ENCODE results near the gene GABRB1.
"Not testable (repeated sequence)": the region's sequence is repeated elsewhere in the genome, so short reads cannot be mapped to it uniquely, and the experiment has no call there.

GABRB1 gene

DNA sequence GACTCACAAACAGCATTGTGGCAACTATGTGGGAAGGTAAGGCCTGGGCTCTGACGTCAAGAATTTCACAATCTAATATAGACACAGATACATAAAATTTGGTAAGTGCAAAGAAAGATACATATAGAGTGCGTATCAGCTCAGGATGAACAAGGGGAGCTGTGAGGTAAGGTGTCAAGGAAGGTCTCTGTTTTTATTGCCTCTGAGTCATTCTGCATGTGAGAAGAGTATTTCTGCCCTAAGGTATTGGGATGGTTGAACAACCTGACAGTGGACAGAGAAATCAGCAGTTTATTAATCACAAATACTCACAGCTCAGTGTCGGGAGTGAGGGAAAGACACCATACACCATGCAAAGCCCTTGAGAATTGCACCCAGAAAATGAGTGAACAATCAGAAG, 342.3 kb downstream of the GABRB1 start:
- TF ChIP-seq ZNF274 (IDR thresholded peaks at IDR 0.05; ENCODE audit: low read depth, low read length): no peak
- no peak overlapping the region for H3K4me3 ChIP-seq (ENCODE audit: low read length)

DNA sequence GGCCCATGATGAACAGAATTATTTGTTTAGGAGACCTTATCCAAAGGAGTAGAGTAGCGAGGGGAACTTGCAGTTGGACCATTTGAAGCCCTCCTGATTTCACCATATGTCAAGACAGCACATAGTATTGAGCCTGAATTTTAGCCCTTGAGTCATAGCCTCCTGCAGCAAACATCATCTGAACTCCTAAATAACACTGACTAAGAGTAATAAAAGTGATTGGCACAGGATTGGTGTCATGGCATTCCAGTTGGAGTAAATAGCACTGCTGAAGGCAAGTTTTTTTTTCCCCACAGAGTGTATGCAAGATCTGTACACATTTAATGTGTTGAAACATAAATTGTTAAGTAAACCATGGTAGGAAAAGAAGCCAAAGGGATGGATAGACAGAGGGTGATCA, 343.1 kb downstream of the GABRB1 start:
- TF ChIP-seq ZNF274 (IDR thresholded peaks at IDR 0.05; ENCODE audit: low read depth, low read length): no peak
- H3K4me3 ChIP-seq (ENCODE audit: low read length): no peak overlapping the region

DNA sequence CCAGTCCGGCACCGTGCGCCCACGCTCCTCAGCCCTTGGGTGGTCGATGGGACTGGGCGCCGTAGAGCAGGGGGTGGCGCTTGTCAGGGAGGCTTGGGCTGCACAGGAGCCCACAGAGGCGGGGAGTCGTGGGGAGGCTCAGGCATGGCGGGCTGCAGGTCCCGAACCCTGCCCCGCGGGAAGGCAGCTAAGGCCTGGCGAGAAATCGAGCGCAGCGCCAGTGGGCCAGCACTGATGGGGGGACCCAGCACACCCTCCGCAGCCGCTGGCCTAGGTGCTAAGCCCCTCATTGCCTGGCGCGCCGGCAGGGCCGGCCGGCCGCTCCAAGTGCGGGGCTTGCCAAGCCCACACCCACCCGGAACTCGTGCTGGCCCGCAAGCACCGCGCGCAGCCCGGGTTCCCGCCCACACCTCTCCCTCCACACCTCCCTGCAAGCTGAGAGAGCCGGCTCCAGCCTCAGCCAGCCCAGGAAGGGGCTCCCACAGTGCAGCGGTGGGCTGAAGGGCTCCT, 346.7 kb downstream of the GABRB1 start:
- not testable (repeated sequence) for H3K4me3 ChIP-seq (ENCODE audit: low read length)

- no peak for TF ChIP-seq ZNF274 (IDR thresholded peaks at IDR 0.05; ENCODE audit: low read depth, low read length)
- no peak overlapping the region for H3K4me3 ChIP-seq (ENCODE audit: low read length)
These were observed 349.8 kb downstream of the GABRB1 start for GRCh38 chr4:47381172-47381571.

DNA sequence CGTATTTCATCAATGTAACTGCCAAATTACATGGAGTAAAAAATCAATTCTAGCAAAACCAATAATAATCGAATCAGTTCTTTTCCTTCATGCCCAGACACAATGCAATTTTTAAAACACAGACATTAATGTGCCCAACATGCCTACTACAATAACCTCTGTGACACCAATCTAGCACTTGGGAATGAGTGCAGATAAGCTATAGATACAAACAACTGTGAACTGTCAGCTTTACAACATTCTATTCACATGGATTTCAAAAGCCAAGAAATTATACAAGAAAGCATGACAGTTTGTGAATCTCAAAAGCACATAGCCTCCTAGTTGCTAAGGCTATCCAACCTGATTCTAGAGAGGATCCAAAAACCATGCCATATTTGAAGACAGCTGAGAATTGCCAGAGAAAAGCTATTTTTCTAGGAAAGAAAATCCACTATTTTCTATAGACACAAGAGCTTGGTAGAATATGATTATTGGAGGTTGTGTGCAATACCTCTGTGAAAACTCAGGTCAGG, 351.5 kb downstream of the GABRB1 start:
- H3K4me3 ChIP-seq (ENCODE audit: low read length): no peak overlapping the region
- no peak for TF ChIP-seq ZNF274 (IDR thresholded peaks at IDR 0.05; ENCODE audit: low read depth, low read length)

GRCh38 chr4:47383829-47384427, 352.6 kb downstream of the GABRB1 start:
- no peak overlapping the region for H3K4me3 ChIP-seq (ENCODE audit: low read length)
- no peak for TF ChIP-seq ZNF274 (IDR thresholded peaks at IDR 0.05; ENCODE audit: low read depth, low read length)

- H3K4me3 ChIP-seq (ENCODE audit: low read length): no peak overlapping the region
- TF ChIP-seq ZNF274 (IDR thresholded peaks at IDR 0.05; ENCODE audit: low read depth, low read length): no peak
These were observed 354.8 kb downstream of the GABRB1 start for GRCh38 chr4:47386146-47386545.

- H3K4me3 ChIP-seq (ENCODE audit: low read length): no peak overlapping the region
- TF ChIP-seq ZNF274 (IDR thresholded peaks at IDR 0.05; ENCODE audit: low read depth, low read length): no peak
These were observed 355.3 kb downstream of the GABRB1 start for GRCh38 chr4:47386561-47387235.

- no peak overlapping the region for H3K4me3 ChIP-seq (ENCODE audit: low read length)
- no peak for TF ChIP-seq ZNF274 (IDR thresholded peaks at IDR 0.05; ENCODE audit: low read depth, low read length)
These were observed 359.2 kb downstream of the GABRB1 start for GRCh38 chr4:47390428-47391125.

DNA sequence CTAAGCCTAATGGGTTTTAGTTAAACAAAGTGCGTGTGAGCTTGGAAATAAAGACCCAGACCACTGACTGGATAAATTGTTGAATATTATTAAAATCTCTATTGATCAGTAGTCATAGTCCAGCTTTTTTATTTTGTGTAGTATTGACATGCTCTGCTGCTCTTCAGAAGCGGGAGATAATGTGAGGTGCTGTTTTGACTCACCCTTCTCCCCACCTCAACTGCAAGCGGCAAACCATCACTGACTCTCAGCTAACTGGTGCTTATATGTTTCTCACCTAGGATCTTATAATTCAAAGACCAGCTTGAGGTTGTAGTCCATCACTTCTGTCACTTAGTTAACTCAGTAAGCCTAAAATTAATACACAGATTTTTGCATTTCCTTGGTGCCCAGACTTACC, 359.9 kb downstream of the GABRB1 start:
- TF ChIP-seq ZNF274 (IDR thresholded peaks at IDR 0.05; ENCODE audit: low read depth, low read length): no peak
- no peak overlapping the region for H3K4me3 ChIP-seq (ENCODE audit: low read length)

- no peak for TF ChIP-seq ZNF274 (IDR thresholded peaks at IDR 0.05; ENCODE audit: low read depth, low read length)
These were observed 375.0 kb downstream of the GABRB1 start for GRCh38 chr4:47406408-47406807.

GRCh38 chr4:47410271-47410670, 378.9 kb downstream of the GABRB1 start:
- no peak for TF ChIP-seq ZNF274 (IDR thresholded peaks at IDR 0.05; ENCODE audit: low read depth, low read length)
- H3K4me3 ChIP-seq (ENCODE audit: low read length): no peak overlapping the region

More at GRCh38 chr4:47406408-47406807, 375.0 kb downstream of the GABRB1 start:
- no peak overlapping the region for H3K4me3 ChIP-seq (ENCODE audit: low read length)

DNA sequence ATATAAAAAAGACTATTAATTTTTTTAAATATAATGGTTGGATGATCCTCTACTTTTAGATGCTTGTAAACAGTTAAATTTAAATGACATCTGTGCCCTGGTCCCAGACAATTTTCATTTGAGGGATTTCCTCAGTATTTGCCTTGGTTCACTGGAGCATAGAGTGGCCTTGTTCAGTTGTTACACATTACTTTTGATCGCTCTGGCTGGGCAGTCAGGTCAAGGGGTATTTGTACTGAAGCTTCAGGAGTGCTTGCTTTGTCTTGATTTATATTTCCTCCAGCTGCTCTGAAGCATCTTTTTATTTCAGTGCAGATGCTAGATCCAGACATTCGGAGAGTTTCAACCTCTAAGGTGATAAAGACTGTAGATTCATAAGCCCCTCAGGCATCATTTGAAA, 382.2 kb downstream of the GABRB1 start:
- TF ChIP-seq ZNF274 (IDR thresholded peaks at IDR 0.05; ENCODE audit: low read depth, low read length): no peak
- H3K4me3 ChIP-seq (ENCODE audit: low read length): no peak overlapping the region

- H3K4me3 ChIP-seq (ENCODE audit: low read length): no peak overlapping the region
- TF ChIP-seq ZNF274 (IDR thresholded peaks at IDR 0.05; ENCODE audit: low read depth, low read length): no peak
These were observed 384.4 kb downstream of the GABRB1 start for GRCh38 chr4:47415719-47416118.

GRCh38 chr4:47418147-47418546, 386.8 kb downstream of the GABRB1 start:
- no peak for TF ChIP-seq ZNF274 (IDR thresholded peaks at IDR 0.05; ENCODE audit: low read depth, low read length)
- no peak overlapping the region for H3K4me3 ChIP-seq (ENCODE audit: low read length)
